ENCODE measurements around the gene FUT9.

GRCh38 chr6:96138406-96138805 lies 122.6 kb downstream of the FUT9 start:
- TF ChIP-seq, protein P1, sequence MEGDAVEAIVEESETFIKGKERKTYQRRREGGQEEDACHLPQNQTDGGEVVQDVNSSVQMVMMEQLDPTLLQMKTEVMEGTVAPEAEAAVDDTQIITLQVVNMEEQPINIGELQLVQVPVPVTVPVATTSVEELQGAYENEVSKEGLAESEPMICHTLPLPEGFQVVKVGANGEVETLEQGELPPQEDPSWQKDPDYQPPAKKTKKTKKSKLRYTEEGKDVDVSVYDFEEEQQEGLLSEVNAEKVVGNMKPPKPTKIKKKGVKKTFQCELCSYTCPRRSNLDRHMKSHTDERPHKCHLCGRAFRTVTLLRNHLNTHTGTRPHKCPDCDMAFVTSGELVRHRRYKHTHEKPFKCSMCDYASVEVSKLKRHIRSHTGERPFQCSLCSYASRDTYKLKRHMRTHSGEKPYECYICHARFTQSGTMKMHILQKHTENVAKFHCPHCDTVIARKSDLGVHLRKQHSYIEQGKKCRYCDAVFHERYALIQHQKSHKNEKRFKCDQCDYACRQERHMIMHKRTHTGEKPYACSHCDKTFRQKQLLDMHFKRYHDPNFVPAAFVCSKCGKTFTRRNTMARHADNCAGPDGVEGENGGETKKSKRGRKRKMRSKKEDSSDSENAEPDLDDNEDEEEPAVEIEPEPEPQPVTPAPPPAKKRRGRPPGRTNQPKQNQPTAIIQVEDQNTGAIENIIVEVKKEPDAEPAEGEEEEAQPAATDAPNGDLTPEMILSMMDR (IDR thresholded peaks at IDR 0.05 in 2 of 3, conservative IDR thresholded peaks at IDR 0.05 in 1 of 3; ENCODE audit: control insufficient read depth in 2 of 3, extremely low read depth in 1 of 3, insufficient read depth in 1 of 3, low read depth in 3 of 3, low read length in 3 of 3): no peak
- no peak for TF ChIP-seq MXI1 (IDR thresholded peaks at IDR 0.05; ENCODE audit: low read depth, low read length)

All from GM12878 (cell line).